Type B pancreatic cell (in vitro differentiated cells): ENCODE results near the gene SOCS4. TPM values are rescaled to one million over a fixed set of nuclear protein-coding genes. Genes with fewer than 3 reads are reported as not detected.
"Not testable (repeated sequence)": the region's sequence is repeated elsewhere in the genome, so short reads cannot be mapped to it uniquely, and the experiment has no call there.

Source experiments
- DNase-seq: peaks from one replicate; pipeline ENCODE4 v3.0.0; 2021; ENCODE audit warnings: mixed read lengths; ENCODE audit not compliant: unreplicated experiment; ENCODE audit errors: extremely low spot score
- H3K27ac Mint-ChIP-seq: 2 replicates; pipeline ENCODE4 v1.8.0; 2021; ENCODE audit warnings: mild to moderate bottlenecking, mixed read lengths
- H3K27me3 Mint-ChIP-seq: 2 replicates; pipeline ENCODE4 v1.8.0; 2021; ENCODE audit warnings: mixed read lengths
- H3K36me3 Mint-ChIP-seq: 2 replicates; pipeline ENCODE4 v1.8.0; 2021; ENCODE audit warnings: mixed read lengths
- H3K4me1 Mint-ChIP-seq: one replicate; pipeline ENCODE4 v1.8.0; 2021; ENCODE audit warnings: mixed read lengths; ENCODE audit not compliant: unreplicated experiment
- H3K4me3 Mint-ChIP-seq: 2 replicates; pipeline ENCODE4 v1.8.0; 2021; ENCODE audit warnings: mild to moderate bottlenecking, mixed read lengths
- H3K9me3 Mint-ChIP-seq: 2 replicates; pipeline ENCODE4 v1.8.0; 2021; ENCODE audit warnings: mixed read lengths
- CTCF ChIP-seq: fragments of 200-600 bp; sonication (generic); conservative IDR thresholded peaks from 2 replicates; pipeline ENCODE4 v1.5.0; 2021; ENCODE audit warnings: antibody characterized with exemption, mild to moderate bottlenecking
- total RNA-seq: library from RNA; stranded (reverse); gene quantifications from 2 replicates; pipeline ENCODE4 v1.2.1, GENCODE V29; 2021; ENCODE audit warnings: low replicate concordance

Gene SOCS4
- total RNA-seq, 1 donor from 2014 or later: 22.4 TPM

GRCh38 chr14:55028066-55028465 is 1.0 kb downstream of the SOCS4 start:
- H3K4me3 Mint-ChIP-seq: peak overlapping the region; percentile 93
- no peaks in the 10 kb centered on the region for H3K9me3 Mint-ChIP-seq
- peaks cover 4% of the 10 kb centered on the region for H3K36me3 Mint-ChIP-seq
- no peak for DNase-seq
- TF ChIP-seq CTCF: no peak
- H3K27me3 Mint-ChIP-seq: no peaks in the 10 kb centered on the region
- H3K27ac Mint-ChIP-seq: peak overlapping the region; percentile 91
- H3K4me1 Mint-ChIP-seq: peaks cover 35% of the 10 kb centered on the region

GRCh38 chr14:55028476-55028875 is 1.4 kb downstream of the SOCS4 start:
- no peaks in the 10 kb centered on the region for H3K9me3 Mint-ChIP-seq
- no peak for TF ChIP-seq CTCF
- H3K36me3 Mint-ChIP-seq: peaks cover under 1% of the 10 kb centered on the region
- DNase-seq: no peak
- H3K4me1 Mint-ChIP-seq: peaks cover 30% of the 10 kb centered on the region
- no peaks in the 10 kb centered on the region for H3K27me3 Mint-ChIP-seq
- H3K4me3 Mint-ChIP-seq: peak overlapping the region; percentile 93
- H3K27ac Mint-ChIP-seq: peak overlapping the region; percentile 91

GRCh38 chr14:55031190-55031589 is 4.2 kb downstream of the SOCS4 start:
- Mint-ChIP-seq H3K4me1 (peaks cover 15% of the 10 kb centered on the region), H3K27me3 (no peaks in the 10 kb centered on the region), H3K27ac (no peak overlapping the region), H3K36me3 (peaks cover 8% of the 10 kb centered on the region), H3K4me3 (no peak overlapping the region), H3K9me3 (no peaks in the 10 kb centered on the region)
- no peak for DNase-seq
- no peak for TF ChIP-seq CTCF

- DNase-seq, H3K27me3 Mint-ChIP-seq, H3K4me1 Mint-ChIP-seq, H3K27ac Mint-ChIP-seq, H3K9me3 Mint-ChIP-seq, H3K4me3 Mint-ChIP-seq: not testable (repeated sequence)
- peaks cover 23% of the 10 kb centered on the region for H3K36me3 Mint-ChIP-seq
Observed at GRCh38 chr14:55037995-55038394, 11.0 kb downstream of the SOCS4 start.

GRCh38 chr14:55038708-55039107 is 11.7 kb downstream of the SOCS4 start:
- H3K4me1 Mint-ChIP-seq: no peaks in the 10 kb centered on the region
- no peak for DNase-seq
- no peaks in the 10 kb centered on the region for H3K27me3 Mint-ChIP-seq
- H3K4me3 Mint-ChIP-seq: no peak overlapping the region
- no peaks in the 10 kb centered on the region for H3K9me3 Mint-ChIP-seq
- peak overlapping the region; percentile 54 for H3K27ac Mint-ChIP-seq
- peaks cover 29% of the 10 kb centered on the region for H3K36me3 Mint-ChIP-seq
- no peak for TF ChIP-seq CTCF

GRCh38 chr14:55043528-55043927 is 16.5 kb downstream of the SOCS4 start:
- Mint-ChIP-seq H3K4me1 (no peaks in the 10 kb centered on the region), H3K27me3 (no peaks in the 10 kb centered on the region), H3K27ac (no peak overlapping the region), H3K36me3 (peaks cover 13% of the 10 kb centered on the region), H3K9me3 (no peaks in the 10 kb centered on the region), H3K4me3 (no peak overlapping the region)
- no peak for DNase-seq
- no peak for TF ChIP-seq CTCF
